Body of pancreas (tissue), 4 donors: ENCODE data around the gene AATF. TPM values are rescaled to one million over a fixed set of nuclear protein-coding genes. Genes with fewer than 3 reads are reported as not detected.

ENCODE experiments used
- ATAC-seq: fragments of 150-250 bp; one replicate; pipeline ENCODE4 v1.9.1; 2016
- DNase-seq, 4 donors: peaks; one replicate each; pipeline ENCODE4 v3.0.0-alpha.2; 2019
- H3K27ac ChIP-seq, 4 donors: fragments of 200-600 bp; sonication (generic); 1 replicate in 3 of 4; 2 replicates in 1 of 4; pipeline versions ENCODE4 v1.5.1 to v1.6.1; 2016 to 2019; ENCODE audit warnings: mild to moderate bottlenecking in 1 of 4, mixed read lengths in 1 of 4, moderate library complexity in 1 of 4
- H3K27me3 ChIP-seq, 2 donors: fragments of 200-600 bp; sonication (generic); one replicate each; pipeline ENCODE4 v1.6.0; 2016; ENCODE audit warnings: mild to moderate bottlenecking in 1 of 2
- H3K36me3 ChIP-seq, 2 donors: fragments of 200-600 bp; sonication (generic); replicated peaks in 1 of 2; 2 replicates each; pipeline ENCODE4 v1.5.1; 2016; ENCODE audit warnings: low read depth in 2 of 2; ENCODE audit not compliant: insufficient read depth in 1 of 2
- H3K4me1 ChIP-seq: fragments of 200-600 bp; sonication (generic); one replicate; pipeline ENCODE4 v1.6.0; 2016
- H3K4me3 ChIP-seq, 2 donors: fragments of 200-600 bp; sonication (generic); 1 replicate in 1 of 2; 2 replicates in 1 of 2; pipeline ENCODE4 v1.5.1; 2016 to 2019
- H3K9me3 ChIP-seq, 3 donors: fragments of 200-600 bp; sonication (generic); 1 replicate in 2 of 3; 2 replicates in 1 of 3; pipeline ENCODE4 v1.5.1; 2016
- POLR2A ChIP-seq, 3 donors: fragments of 450-650 bp; IDR thresholded peaks; one replicate each; pipeline ENCODE4 v1.6.1; 2016; ENCODE audit warnings: antibody characterized with exemption in 3 of 3, mild to moderate bottlenecking in 2 of 3
- WGBS, 2 donors: methylation state at CpG; one replicate each; pipeline ENCODE4 v1.1.5; 2017; 5-methylcytosine and 5-hydroxymethylcytosine counted together
- intact Hi-C: fragments of 100-400 bp; cut with DNase I; formaldehyde crosslinking; loops from one replicate; pipeline ENCODE4 v1.15.1; 2023
- total RNA-seq, 2 donors: library from RNA; depleted of rRNA; stranded (reverse); fragments of >200 nt; gene quantifications; one replicate each; pipeline ENCODE4 v1.1.0, GENCODE V29; 2016
- TF ChIP-seq, protein P1 (sequence below), 7 experiments: fragments of 450-650 bp in 4 of 7; fragments of 200-600 bp in 3 of 7; sonication (generic) in 3 of 7; IDR thresholded peaks; one replicate each; pipeline ENCODE4 v1.5.1; 2016 to 2019; ENCODE audit warnings: antibody characterized with exemption in 7 of 7

Gene AATF
- total RNA-seq, 2 donors from 2014 or later = 16.5 to 28.3 TPM

DNA sequence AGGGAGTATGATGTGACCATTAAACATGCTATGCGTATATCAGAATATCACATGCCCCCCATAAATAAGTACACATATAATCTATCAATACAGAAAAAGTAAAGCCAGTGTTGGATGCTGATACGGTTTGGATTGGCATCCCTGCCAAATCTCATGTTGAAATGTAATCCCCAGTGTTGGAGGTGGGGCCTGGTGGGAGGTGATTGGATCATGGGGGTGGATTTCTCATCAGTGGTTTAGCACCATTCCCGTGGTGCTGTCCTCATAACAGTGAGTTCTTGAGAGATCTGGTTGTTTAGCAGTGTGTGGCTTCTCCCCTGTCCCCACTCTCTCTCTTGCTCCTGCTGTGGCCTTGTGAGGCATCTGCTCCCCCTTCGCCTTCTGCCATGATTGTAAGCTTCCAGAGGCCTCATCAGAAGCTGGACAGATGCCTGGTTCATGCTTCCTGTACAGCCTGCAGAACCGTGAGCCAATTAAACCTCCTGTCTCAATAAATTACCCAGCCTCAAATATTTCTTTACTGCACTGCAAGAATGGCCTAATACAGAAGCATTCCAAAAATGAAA is 88.9 kb downstream of the AATF start:
- no peak for DNase-seq
- Histone ChIP-seq H3K4me3 (no peak overlapping the region), H3K4me1 (no peaks in the 10 kb centered on the region), H3K9me3 (no peaks in the 10 kb centered on the region), H3K27ac (no peak overlapping the region), H3K36me3 (no peaks in the 10 kb centered on the region), H3K27me3 (no peaks in the 10 kb centered on the region)
- no peak for ATAC-seq
- intact Hi-C loops = no loop called here
- 84 to 92% methylated on average over 5 of the region's 5 CpGs for whole genome bisulfite sequencing, 2 donors
- TF ChIP-seq, protein P1, sequence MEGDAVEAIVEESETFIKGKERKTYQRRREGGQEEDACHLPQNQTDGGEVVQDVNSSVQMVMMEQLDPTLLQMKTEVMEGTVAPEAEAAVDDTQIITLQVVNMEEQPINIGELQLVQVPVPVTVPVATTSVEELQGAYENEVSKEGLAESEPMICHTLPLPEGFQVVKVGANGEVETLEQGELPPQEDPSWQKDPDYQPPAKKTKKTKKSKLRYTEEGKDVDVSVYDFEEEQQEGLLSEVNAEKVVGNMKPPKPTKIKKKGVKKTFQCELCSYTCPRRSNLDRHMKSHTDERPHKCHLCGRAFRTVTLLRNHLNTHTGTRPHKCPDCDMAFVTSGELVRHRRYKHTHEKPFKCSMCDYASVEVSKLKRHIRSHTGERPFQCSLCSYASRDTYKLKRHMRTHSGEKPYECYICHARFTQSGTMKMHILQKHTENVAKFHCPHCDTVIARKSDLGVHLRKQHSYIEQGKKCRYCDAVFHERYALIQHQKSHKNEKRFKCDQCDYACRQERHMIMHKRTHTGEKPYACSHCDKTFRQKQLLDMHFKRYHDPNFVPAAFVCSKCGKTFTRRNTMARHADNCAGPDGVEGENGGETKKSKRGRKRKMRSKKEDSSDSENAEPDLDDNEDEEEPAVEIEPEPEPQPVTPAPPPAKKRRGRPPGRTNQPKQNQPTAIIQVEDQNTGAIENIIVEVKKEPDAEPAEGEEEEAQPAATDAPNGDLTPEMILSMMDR (IDR thresholded peaks at IDR 0.05) = no peak
- TF ChIP-seq POLR2A (IDR thresholded peaks at IDR 0.05) = no peak

DNA sequence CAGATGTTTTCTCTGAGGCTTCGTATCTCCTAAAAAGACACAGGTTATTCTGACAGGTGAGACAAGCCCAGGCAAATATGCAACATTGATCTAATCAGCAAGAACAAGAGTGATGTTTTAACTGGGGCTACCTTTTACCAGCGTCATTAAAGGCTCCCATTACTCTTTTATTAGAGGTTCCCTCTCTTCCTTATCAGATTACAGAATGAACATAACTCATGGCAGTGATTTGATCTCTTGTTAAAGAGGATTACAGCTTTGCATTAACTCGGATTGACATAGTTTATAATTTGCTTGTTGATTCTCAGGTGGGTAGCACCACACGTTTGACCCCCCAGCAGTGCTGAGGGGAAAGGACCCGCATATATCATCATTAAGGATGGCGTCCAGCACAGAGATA is 90.5 kb downstream of the AATF start:
- Histone ChIP-seq H3K27ac (no peak overlapping the region), H3K4me3 (no peak overlapping the region), H3K4me1 (no peaks in the 10 kb centered on the region), H3K9me3 (no peaks in the 10 kb centered on the region), H3K27me3 (no peaks in the 10 kb centered on the region), H3K36me3 (no peaks in the 10 kb centered on the region)
- no peak for TF ChIP-seq POLR2A (IDR thresholded peaks at IDR 0.05)
- TF ChIP-seq, protein P1 (IDR thresholded peaks at IDR 0.05) = no peak
- intact Hi-C loops = no loop called here
- DNase-seq (no peak), ATAC-seq (no peak)
- WGBS, 2 donors = 68% methylated on average over 6 of the region's 6 CpGs

DNA sequence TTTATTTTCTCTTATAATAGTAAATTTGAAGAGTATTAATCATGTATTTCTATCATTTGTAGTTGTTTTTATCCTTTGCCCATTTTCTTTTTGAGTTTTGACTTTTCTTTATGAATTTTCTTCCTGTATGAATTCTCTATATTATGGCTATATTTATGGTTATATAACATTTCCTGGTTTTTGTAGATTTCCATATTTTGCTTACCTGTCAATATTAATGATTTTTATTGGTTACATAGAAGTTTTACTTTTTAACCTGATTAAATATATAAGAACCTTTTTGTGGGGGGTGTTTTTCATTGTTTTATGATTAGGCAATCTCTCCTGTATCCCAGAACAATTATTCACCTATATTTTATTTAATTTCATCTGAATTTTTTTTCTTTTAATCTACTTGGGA is 93.2 kb downstream of the AATF start:
- Histone ChIP-seq H3K27ac (no peak overlapping the region), H3K36me3 (no peaks in the 10 kb centered on the region), H3K9me3 (no peaks in the 10 kb centered on the region), H3K4me1 (no peaks in the 10 kb centered on the region), H3K27me3 (no peaks in the 10 kb centered on the region), H3K4me3 (no peak overlapping the region)
- ATAC-seq (no peak), DNase-seq (no peak)
- no peak for TF ChIP-seq POLR2A (IDR thresholded peaks at IDR 0.05)
- TF ChIP-seq, protein P1 (IDR thresholded peaks at IDR 0.05) = no peak
- intact Hi-C loops = loop anchor here (5.0 kb wide), 1 partner anchor 410 kb away; no protein-coding TSS in a partner anchor

DNA sequence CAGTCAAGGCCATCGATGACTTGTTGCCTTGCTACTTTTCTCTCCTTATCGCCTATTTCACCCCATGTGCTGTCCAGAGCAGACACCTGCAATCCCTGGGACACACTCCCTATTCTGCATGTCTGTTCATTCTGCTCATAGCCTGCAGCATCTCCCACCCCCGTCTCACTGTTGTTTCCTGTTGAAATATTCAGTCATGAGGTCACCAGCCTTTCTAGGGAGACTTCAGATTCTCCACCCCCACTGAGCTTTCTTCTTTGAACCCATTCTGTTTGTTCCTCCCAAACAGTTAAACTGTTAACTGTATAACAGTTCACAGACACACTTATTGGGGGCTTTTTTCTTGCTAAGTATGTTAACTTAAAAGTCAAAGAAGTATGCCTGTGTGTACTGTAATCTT is 94.4 kb downstream of the AATF start:
- Histone ChIP-seq H3K9me3 (no peaks in the 10 kb centered on the region), H3K4me1 (no peaks in the 10 kb centered on the region), H3K27ac (no peak overlapping the region), H3K27me3 (no peaks in the 10 kb centered on the region), H3K4me3 (no peak overlapping the region), H3K36me3 (no peaks in the 10 kb centered on the region)
- ATAC-seq (no peak), DNase-seq (no peak)
- intact Hi-C loops = loop anchor here (5.0 kb wide), 1 partner anchor 411 kb away; no protein-coding TSS in a partner anchor
- WGBS, 2 donors = 92 to 96% methylated on average over 3 of the region's 3 CpGs
- no peak for TF ChIP-seq POLR2A (IDR thresholded peaks at IDR 0.05)
- TF ChIP-seq, protein P1 (IDR thresholded peaks at IDR 0.05) = no peak

DNA sequence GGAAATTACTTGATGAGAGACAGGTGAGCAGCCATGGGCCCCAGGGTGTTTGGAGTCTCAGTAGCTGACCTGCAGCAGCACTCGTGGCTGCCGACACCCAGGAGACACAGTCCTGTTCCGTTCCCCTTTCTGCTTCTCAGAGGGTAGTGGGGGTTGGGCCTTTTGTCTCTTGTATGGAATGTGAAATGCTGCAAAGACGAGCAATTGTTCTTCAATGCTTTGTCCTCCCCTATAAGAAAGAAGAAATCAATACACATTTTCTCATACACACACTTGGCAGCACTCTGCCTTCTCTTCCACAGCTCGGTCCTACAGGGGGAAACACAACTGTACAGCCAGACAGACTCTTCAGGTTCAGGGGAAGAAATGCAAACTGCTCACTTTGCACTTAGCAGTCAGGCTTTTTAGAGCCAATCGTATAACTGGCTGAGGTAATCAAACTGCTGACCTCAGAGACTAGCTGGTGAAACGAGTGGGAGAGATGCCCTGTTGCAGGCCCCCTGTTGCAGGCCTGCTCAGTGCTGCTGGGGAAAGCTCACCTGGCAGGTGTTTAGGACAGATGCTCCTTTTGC is 96.7 kb downstream of the AATF start:
- 71 to 81% methylated on average over 7 of the region's 7 CpGs for WGBS, 2 donors
- Histone ChIP-seq H3K27me3 (no peaks in the 10 kb centered on the region), H3K27ac (no peak overlapping the region), H3K4me3 (no peak overlapping the region), H3K9me3 (no peaks in the 10 kb centered on the region), H3K4me1 (no peaks in the 10 kb centered on the region), H3K36me3 (no peaks in the 10 kb centered on the region)
- ATAC-seq (no peak), DNase-seq (no peak)
- no peak for TF ChIP-seq POLR2A (IDR thresholded peaks at IDR 0.05)
- TF ChIP-seq, protein P1 (IDR thresholded peaks at IDR 0.05) = no peak
- intact Hi-C loops = loop anchor here (5.0 kb wide), 1 partner anchor 338 kb away; no protein-coding TSS in a partner anchor
